GM18511 (cell line): ENCODE data around the gene VAMP1.
"Not testable (repeated sequence)": the region's sequence is repeated elsewhere in the genome, so short reads cannot be mapped to it uniquely, and the experiment has no call there.

ENCODE experiments used
- ATAC-seq: cut with Tn5 transposase; IDR thresholded peaks from one replicate; pipeline ENCODE4 v1.9.1; 2021; ENCODE audit warnings: mild to moderate bottlenecking, moderate library complexity; ENCODE audit not compliant: unreplicated experiment

The VAMP1 gene

GRCh38 chr12:6452245-6452943 is 18.1 kb downstream of the VAMP1 start:
- ATAC-seq: peak; percentile 12

DNA sequence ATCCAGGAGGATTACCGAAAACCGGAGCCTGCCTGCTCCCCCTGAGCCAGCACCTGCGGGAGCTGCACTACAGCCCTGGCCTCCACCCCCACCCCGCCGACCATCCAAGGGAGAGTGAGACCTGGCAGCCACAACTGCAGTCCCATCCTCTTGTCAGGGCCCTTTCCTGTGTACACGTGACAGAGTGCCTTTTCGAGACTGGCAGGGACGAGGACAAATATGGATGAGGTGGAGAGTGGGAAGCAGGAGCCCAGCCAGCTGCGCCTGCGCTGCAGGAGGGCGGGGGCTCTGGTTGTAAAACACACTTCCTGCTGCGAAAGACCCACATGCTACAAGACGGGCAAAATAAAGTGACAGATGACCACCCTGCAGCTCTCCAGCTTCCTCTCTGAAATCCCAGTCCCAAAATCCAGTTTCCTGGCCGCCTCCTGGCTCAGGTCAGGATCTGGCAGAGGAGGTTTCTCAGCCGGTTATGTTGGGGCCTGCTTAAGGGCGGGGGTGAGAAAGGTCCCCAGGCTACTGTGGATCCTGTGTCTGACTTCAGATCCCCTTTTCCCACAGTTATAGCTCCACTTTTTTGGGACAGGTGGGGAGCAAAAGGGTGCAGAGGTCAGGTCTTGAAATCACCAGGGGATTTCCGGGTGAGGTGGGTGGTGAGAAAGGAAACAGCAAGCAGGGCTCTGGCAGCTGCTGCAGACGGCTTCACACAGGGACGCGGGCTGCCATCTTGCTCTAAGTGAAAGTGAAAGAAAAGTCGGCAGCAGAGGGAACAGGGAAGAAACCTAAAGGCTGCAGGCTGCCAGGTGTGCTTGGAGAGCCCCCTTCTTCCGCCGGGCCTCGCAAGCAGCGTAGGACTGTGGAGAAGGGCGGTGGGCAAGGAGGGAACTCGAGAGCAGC is 18.9 kb downstream of the VAMP1 start, which contains the start of gene TAPBPL:
TSS of gene TAPBPL (plus strand) at position 695 of the 897 bp plus-strand sequence. CDS start 207 bp downstream, outside the sequence.
- peak; percentile 83 for ATAC-seq

DNA sequence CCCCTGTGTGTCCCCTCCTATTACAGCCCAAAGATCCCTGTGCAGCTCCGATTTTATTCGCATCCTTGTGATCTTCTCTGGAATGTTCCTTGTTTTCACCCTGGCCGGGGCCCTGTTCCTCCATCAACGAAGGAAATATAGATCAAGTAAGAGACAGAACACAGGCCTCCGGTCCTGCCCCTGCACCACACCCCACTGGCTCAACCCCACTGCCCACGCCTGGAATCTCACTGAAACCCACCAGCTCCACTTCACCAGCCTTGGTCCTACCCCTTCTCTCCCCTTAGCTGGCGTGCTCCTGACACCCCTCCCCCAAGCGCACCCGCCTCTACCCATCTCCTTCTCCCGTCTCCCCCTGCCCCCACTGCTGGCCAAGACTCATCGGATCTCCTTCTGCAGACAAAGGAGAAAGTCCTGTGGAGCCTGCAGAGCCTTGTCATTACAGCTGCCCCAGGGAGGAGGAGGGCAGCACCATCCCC is 19.6 kb downstream of the VAMP1 start:
- no peak for ATAC-seq

DNA sequence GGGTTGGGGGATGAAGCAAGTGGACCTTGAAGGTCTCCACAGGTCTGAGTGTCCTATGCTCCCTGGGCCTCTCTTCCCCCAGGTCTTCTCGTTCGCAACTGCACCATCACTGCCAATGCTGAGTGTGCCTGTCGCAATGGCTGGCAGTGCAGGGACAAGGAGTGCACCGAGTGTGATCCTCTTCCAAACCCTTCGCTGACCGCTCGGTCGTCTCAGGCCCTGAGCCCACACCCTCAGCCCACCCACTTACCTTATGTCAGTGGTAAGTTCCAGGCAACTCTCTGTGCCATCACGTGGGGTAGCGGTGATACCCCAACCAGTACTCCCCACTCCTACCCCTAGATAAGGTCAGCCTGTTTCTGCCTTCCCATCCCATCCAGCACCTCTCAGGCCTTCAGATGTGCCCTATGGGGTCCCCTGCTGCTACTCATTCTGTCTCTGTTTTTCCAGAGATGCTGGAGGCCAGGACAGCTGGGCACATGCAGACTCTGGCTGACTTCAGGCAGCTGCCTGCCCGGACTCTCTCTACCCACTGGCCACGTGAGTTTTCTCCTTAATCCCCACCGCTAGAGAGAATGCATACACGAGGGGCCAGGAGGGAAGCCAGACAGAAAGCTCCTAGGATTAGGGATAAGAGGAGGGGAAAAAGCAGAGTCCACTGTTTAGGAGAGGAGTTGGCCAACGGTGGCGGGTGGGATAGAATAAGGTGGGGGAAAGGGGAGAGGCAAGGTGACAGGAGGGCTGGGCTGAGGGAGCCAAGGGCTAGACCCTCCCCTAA is 20.2 kb downstream of the VAMP1 start:
- no peak for ATAC-seq

DNA sequence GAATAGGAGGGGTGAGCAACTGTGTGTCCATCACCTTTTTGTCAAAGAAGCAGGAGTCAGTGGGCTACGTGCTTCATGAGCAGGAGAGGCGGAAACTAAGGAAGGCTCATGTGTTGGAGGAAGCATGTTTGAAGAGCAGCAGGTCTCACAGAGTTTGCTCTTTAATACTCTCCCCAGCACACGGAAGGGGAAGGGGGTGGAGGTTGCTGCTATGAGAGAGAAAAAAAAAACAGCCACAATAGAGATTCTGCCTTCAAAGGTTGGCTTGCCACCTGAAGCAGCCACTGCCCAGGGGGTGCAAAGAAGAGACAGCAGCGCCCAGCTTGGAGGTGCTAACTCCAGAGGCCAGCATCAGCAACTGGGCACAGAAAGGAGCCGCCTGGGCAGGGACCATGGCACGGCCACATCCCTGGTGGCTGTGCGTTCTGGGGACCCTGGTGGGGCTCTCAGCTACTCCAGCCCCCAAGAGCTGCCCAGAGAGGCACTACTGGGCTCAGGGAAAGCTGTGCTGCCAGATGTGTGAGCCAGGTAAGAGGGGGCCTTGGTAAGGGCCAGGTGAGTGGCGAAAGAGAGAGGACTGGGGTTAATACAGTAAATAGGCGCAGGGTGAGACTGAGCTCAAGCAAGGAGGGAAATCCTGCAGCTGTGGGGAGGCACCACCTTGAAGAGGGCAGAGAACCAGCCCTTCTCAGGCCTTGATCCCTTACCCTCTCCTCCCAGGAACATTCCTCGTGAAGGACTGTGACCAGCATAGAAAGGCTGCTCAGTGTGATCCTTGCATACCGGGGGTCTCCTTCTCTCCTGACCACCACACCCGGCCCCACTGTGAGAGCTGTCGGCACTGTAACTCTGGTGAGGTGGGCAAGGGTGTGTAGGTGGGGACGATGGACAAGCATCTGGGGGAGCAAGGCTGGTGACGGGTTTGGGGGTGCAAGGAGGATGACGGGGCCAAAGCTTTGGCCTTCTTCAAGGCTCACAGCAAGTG is 25.5 kb downstream of the VAMP1 start, which contains the start of gene CD27:
TSS of gene CD27 (plus strand) at position 252 of the 985 bp plus-strand sequence. CDS start at position 393, 141 bp downstream.
- no peak for ATAC-seq

GRCh38 chr12:6444031-6444430 is 26.4 kb downstream of the VAMP1 start:
- no peak for ATAC-seq

DNA sequence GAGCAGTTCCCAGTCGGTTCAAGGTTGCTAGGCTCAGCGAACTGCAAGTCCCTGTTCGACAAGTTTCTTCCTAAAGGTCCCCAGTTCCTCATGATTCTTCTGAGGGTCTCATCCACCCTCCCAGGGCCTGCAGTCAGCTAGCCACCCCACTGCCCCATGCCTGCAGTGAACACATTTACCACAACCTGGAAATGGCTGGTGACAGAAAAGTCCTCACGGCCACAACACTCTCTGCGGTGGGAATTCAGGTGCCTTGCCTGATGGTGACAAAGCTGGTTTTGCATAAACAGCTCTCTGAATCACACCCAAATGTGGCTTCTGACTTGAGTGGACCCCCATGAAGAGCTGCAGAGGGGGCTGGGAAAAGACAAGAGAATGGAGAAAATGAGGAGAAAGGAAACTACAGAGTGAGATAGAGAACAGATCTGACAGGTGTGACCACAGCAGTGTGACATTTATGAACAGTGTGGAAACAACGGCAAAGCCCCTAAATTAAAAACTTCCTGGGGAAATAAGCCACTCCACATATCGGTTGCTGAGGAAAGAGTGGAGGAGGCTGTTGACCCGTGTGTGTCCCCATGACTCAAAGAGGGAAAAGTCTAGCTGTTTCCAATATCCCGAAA is 27.0 kb downstream of the VAMP1 start:
- no peak for ATAC-seq

GRCh38 chr12:6442836-6443235 is 27.6 kb downstream of the VAMP1 start:
- ATAC-seq: no peak

DNA sequence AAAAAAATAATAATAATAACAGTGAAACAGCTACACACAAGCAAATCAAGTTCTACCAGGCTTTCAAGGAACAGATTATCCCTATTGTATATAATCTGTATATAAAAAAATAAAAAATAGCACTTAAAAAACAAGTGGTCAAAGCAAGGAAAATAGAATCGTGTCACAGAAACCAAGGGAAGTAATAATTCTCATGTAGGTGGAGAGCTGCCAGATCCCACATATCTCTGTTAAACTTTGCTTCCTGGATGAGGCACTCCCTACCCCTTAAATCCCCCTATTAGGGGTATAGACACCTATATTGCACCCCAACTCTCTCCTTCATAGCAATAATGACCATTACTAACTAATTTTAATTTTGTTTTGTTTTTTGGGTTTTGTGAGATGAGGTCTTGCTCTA is 30.1 kb downstream of the VAMP1 start:
- ATAC-seq: no peak

- ATAC-seq: no peak
Measured at GRCh38 chr12:6438345-6438744, 32.1 kb downstream of the VAMP1 start.

DNA sequence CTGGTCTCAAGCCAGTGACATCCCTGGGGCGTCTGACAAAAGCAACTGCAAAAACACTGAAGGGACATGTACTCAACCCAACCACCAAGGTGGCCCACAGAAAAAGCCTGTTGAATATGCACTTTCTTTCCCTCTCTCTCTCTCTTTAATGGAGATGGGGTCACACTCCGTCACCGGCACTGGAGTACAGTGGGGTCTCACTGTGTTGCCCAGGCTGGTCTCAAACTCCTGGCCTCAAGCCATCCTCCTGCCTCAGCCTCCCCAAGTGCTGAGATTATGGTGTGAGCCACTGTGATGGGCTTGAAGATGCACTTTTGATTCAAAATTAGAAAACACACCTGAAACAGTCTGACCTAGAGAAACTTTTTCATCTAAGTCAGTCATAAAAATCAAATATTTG is 32.9 kb downstream of the VAMP1 start:
- ATAC-seq: no peak

DNA sequence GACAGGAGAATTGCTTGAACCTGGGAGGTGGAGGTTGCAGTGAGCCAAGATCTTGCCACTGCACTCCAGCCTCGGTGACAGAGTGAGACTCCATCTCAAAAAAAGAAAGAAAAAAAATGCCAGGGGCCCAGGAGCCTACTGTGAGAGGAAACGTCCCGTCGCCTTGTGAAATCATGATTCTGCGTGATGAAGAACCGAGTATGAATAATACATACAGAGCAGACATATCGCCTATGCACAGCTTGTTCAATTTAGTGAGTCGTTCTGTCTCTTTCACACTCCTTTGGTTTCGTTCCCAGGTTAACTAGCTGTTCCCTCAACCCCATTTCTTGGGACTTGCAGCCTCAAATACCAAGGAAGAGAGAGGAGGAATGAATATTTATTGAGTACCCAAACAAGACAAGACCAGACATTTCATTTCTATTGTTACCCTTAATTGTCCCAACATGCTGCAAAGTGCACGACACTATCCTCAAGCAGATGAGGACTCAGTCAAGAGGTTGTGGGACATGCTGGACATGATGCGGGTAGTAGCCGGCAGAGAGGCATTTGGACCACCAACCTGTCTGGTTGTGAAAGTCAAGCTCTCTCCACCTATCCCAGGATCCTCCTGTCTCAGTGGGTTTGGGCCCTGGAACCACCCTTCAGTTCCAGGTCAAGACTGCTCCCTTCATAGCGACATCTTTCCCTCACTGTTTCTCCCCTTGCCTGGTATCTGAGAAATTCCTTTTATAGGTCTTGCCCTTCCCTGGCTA is 34.3 kb downstream of the VAMP1 start:
- ATAC-seq: no peak

GRCh38 chr12:6434205-6435140 is 36.0 kb downstream of the VAMP1 start:
- no peak for ATAC-seq

DNA sequence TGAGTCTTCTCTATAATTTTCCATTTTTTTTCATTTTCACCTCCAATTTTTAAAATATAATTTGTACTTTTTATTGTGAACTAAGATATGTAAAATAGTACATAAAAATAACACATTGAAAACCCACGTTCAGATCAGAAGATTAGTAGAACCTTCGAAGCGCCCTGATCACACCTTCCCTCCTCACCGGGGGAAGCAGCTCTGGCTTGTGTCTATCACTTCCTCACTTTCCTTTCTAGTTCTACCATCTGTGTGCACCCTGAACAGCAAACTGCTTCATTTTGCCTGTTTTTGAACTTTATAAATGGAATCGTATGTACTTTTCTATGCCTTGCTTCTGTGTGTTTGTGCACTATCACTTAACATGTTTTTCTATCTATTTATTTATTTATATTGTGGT is 37.5 kb downstream of the VAMP1 start:
- ATAC-seq: no peak

GRCh38 chr12:6430124-6430989 is 40.1 kb downstream of the VAMP1 start:
- no peak for ATAC-seq

- ATAC-seq: no peak
Measured at GRCh38 chr12:6428326-6428725, 42.2 kb downstream of the VAMP1 start.

DNA sequence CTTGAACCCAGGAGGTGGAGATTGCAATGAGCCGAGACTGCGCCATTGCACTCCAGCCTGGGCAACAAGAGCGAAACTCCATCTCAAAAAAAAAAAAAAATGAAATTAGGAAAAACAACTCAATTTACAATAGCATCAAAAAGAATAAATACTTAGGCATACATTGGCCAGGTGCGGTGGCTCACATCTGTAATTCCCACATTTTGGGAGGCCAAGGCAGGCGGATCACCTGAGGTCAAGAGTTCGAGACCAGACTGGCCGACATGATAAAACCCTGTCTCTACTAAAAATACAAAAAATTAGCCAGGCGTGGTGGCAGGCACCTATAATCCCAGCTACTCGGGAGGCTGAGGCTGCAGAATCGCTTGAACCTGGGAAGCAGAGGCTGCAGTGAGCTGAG is 42.7 kb downstream of the VAMP1 start:
- ATAC-seq: not testable (repeated sequence)
